Panc1 (cell line): ENCODE results near the gene LINGO1.

Source experiments
- POLR2AphosphoS5 ChIP-seq: IDR thresholded peaks from 2 replicates; pipeline ENCODE4 v1.6.1; 2012; ENCODE audit warnings: mild to moderate bottlenecking, low read depth, low read length, moderate library complexity
- REST ChIP-seq, 2 experiments: IDR thresholded peaks; 2 replicates each; pipeline ENCODE4 v1.6.1; 2011 to 2012; ENCODE audit warnings: low read depth in 2 of 2, control low read depth in 1 of 2, low read length in 1 of 2, mild to moderate bottlenecking in 1 of 2, moderate library complexity in 1 of 2; ENCODE audit not compliant: insufficient read depth in 1 of 2
- SIN3A ChIP-seq: IDR thresholded peaks from 2 replicates; pipeline ENCODE4 v1.6.1; 2012; ENCODE audit warnings: low read depth, mild to moderate bottlenecking, low read length, moderate library complexity, borderline replicate concordance; ENCODE audit not compliant: insufficient read depth
- TF ChIP-seq, protein P1 (sequence below): fragments of 450-650 bp; IDR thresholded peaks from 2 replicates; pipeline ENCODE4 v1.5.1; 2017; ENCODE audit warnings: mild to moderate bottlenecking

DNA sequence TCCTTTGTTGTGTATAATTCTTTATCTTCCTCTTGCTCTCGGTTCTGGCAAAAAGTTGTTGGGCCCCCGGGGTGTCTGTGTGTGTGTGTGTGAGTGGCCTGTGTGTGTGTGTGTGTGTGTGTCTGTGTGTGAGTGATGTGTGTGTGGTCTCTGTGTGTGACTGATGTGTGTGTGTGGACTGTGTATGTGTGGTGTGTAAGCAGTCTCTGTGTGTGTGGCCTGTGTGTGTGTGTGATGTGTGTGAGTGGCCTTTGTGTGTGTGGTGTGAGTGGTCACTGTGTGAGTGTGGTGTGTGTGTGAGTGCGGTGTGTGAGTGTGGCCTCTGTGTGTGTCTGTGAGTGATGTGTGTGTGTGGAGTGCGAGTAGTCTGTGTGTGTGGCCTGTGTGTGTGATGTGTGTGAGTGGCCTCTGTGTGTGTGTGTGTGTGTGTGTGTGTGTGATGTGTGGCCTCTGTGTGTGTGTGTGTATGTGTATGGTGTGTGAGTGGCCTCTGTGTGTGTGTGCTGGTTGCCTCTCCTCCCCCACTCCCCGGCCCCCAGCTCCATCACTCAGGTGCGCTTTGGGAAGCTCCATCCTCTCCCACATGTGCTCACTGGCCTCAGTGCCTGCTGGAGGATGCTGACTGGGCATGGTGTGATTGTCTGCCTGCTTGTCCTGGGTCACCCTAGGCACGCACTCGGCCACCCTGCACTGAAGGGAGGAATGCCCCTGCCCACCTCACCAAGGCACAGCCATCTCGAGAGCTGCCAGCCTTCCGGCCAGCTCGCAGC is 8.8 kb downstream of the LINGO1 start:
- TF ChIP-seq, protein P1, sequence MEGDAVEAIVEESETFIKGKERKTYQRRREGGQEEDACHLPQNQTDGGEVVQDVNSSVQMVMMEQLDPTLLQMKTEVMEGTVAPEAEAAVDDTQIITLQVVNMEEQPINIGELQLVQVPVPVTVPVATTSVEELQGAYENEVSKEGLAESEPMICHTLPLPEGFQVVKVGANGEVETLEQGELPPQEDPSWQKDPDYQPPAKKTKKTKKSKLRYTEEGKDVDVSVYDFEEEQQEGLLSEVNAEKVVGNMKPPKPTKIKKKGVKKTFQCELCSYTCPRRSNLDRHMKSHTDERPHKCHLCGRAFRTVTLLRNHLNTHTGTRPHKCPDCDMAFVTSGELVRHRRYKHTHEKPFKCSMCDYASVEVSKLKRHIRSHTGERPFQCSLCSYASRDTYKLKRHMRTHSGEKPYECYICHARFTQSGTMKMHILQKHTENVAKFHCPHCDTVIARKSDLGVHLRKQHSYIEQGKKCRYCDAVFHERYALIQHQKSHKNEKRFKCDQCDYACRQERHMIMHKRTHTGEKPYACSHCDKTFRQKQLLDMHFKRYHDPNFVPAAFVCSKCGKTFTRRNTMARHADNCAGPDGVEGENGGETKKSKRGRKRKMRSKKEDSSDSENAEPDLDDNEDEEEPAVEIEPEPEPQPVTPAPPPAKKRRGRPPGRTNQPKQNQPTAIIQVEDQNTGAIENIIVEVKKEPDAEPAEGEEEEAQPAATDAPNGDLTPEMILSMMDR, result no peak
- TF ChIP-seq SIN3A, result no peak
- TF ChIP-seq POLR2AphosphoS5, result no peak
- no peak for TF ChIP-seq REST (IDR thresholded peaks at IDR 0.05; ENCODE audit: insufficient read depth in 1 of 2, low read depth in 2 of 2, low read length in 1 of 2)
